Common myeloid progenitor, CD34-positive (primary cell): Measurements from ENCODE around the gene MEGF6.

Source experiments
- CTCF ChIA-PET: fragments of 350-600 bp; sonication (Branson Sonifier 250); formaldehyde crosslinking; loops from one replicate; lab custom pipeline; 2021; ENCODE audit warnings: antibody characterized with exemption; lab: Charles Lee
- POLR2A ChIA-PET: fragments of 350-600 bp; sonication (Branson Sonifier 250); formaldehyde crosslinking; loops from one replicate; lab custom pipeline; 2021; ENCODE audit warnings: antibody characterized with exemption; lab: Charles Lee
- DNase-seq, 3 donors: peaks; one replicate each; pipeline versions ENCODE4 v3.0.0 to v3.0.0-alpha.2; 2013
- H3K27ac ChIP-seq, 2 experiments: 1 replicate in 1 of 2; 2 replicates in 1 of 2; pipeline ENCODE4 v1.7.0; 2013; ENCODE audit warnings: inconsistent platforms in 2 of 2, low read length in 2 of 2, mild to moderate bottlenecking in 2 of 2, low read depth in 1 of 2, moderate library complexity in 1 of 2; ENCODE audit not compliant: severe bottlenecking in 2 of 2, insufficient read depth in 1 of 2, poor library complexity in 1 of 2
- H3K27me3 ChIP-seq, 5 experiments: replicated peaks in 2 of 5; 1 replicate in 3 of 5; 2 replicates in 2 of 5; pipeline versions ENCODE4 v1.6.1 to v1.7.0; 2013; ENCODE audit warnings: low read length in 4 of 5, mild to moderate bottlenecking in 2 of 5, moderate library complexity in 2 of 5, inconsistent platforms in 1 of 5; ENCODE audit not compliant: insufficient read depth in 5 of 5, control insufficient read depth in 4 of 5
- H3K36me3 ChIP-seq, 4 experiments: 1 replicate in 2 of 4; 2 replicates in 2 of 4; pipeline versions ENCODE4 v1.6.1 to v1.7.0; 2013; ENCODE audit warnings: low read length in 3 of 4, control low read depth in 1 of 4, mild to moderate bottlenecking in 1 of 4; ENCODE audit not compliant: control insufficient read depth in 4 of 4, insufficient read depth in 4 of 4
- H3K4me1 ChIP-seq, 4 experiments: 1 replicate in 3 of 4; 2 replicates in 1 of 4; pipeline versions ENCODE4 v1.6.1 to v1.7.1; 2013; ENCODE audit warnings: low read length in 3 of 4, mild to moderate bottlenecking in 3 of 4, control low read depth in 1 of 4, inconsistent platforms in 1 of 4, moderate library complexity in 1 of 4; ENCODE audit not compliant: control insufficient read depth in 4 of 4, insufficient read depth in 4 of 4; ENCODE audit errors: control extremely low read depth in 1 of 4
- H3K4me3 ChIP-seq, 7 experiments: 1 replicate in 4 of 7; 2 replicates in 3 of 7; pipeline versions ENCODE4 v1.5.1 to v1.7.0; 2013; ENCODE audit warnings: mild to moderate bottlenecking in 7 of 7, low read length in 6 of 7, moderate library complexity in 6 of 7, inconsistent platforms in 2 of 7, low read depth in 2 of 7, control low read depth in 1 of 7; ENCODE audit not compliant: insufficient read depth in 4 of 7, control insufficient read depth in 1 of 7; ENCODE audit errors: extremely low read depth in 1 of 7
- H3K9me3 ChIP-seq, 5 experiments: 1 replicate in 4 of 5; 2 replicates in 1 of 5; pipeline versions ENCODE4 v1.6.1 to v1.7.1; 2013; ENCODE audit warnings: low read length in 4 of 5, mild to moderate bottlenecking in 2 of 5, inconsistent platforms in 1 of 5, low read depth in 1 of 5, moderate library complexity in 1 of 5; ENCODE audit not compliant: control insufficient read depth in 4 of 5, insufficient read depth in 2 of 5; ENCODE audit errors: control extremely low read depth in 1 of 5
- WGBS: methylation state at CpG from one replicate; pipeline ENCODE4 v1.1.5; 2013; ENCODE audit not compliant: insufficient coverage; 5-methylcytosine and 5-hydroxymethylcytosine counted together

Gene MEGF6

GRCh38 chr1:3459940-3460671, 151.2 kb downstream of the MEGF6 start:
- H3K27me3 ChIP-seq: no peaks in the 10 kb centered on the region
- WGBS: 96% methylated on average over 22 of the region's 23 CpGs
- no peak overlapping the region for H3K4me3 ChIP-seq
- H3K36me3 ChIP-seq: no peaks in the 10 kb centered on the region
- peaks cover 0 to 21% (median 15%) of the 10 kb centered on the region in 4 experiments for H3K4me1 ChIP-seq
- no peak overlapping the region for H3K27ac ChIP-seq
- no peak for DNase-seq
- no peaks in the 10 kb centered on the region for H3K9me3 ChIP-seq
- CTCF ChIA-PET: interaction anchor here (1.6 kb wide), 1 partner anchor 12 kb away, joined by 4 read pairs; no protein-coding TSS in a partner anchor
- POLR2A ChIA-PET: no interaction called here

GRCh38 chr1:3459051-3459908, 152.0 kb downstream of the MEGF6 start:
- 98% methylated on average over 24 of the region's 24 CpGs for WGBS

GRCh38 chr1:3457910-3458883, 153.1 kb downstream of the MEGF6 start:
- Histone ChIP-seq H3K9me3 (no peaks in the 10 kb centered on the region), H3K4me1 (peaks cover 0 to 35% (median 24%) of the 10 kb centered on the region in 4 experiments), H3K27ac (no peak overlapping the region), H3K4me3 (no peak overlapping the region), H3K27me3 (peaks cover 0 to 9% (median 1%) of the 10 kb centered on the region in 5 experiments), H3K36me3 (no peaks in the 10 kb centered on the region)
- 45% methylated on average over 15 of the region's 18 CpGs for WGBS
- ChIA-PET CTCF (interaction anchor here (1.0 to 1.6 kb wide), 3 partner anchors 10 to 25 kb away, joined by 3 to 4 read pairs (median 4); no protein-coding TSS in a partner anchor), POLR2A (interaction anchor here (0.6 kb wide), 1 partner anchor 121 kb away, joined by 3 read pairs; no protein-coding TSS in a partner anchor)
- DNase-seq: peak in 2 of 3 donors; percentile 46 to 48

More at GRCh38 chr1:3459051-3459908, 152.0 kb downstream of the MEGF6 start:
- Histone ChIP-seq H3K9me3 (no peaks in the 10 kb centered on the region), H3K27ac (no peak overlapping the region), H3K4me3 (no peak overlapping the region), H3K27me3 (no peaks in the 10 kb centered on the region), H3K4me1 (peaks cover 0 to 25% (median 18%) of the 10 kb centered on the region in 4 experiments), H3K36me3 (no peaks in the 10 kb centered on the region)
- DNase-seq: no peak
- CTCF ChIA-PET: interaction anchor here (1.0 to 1.6 kb wide), 3 partner anchors 9 to 24 kb away, joined by 3 to 4 read pairs (median 4); no protein-coding TSS in a partner anchor
- POLR2A ChIA-PET: no interaction called here

GRCh38 chr1:3456964-3457909, 154.1 kb downstream of the MEGF6 start:
- 96% methylated on average over 25 of the region's 29 CpGs for WGBS
- DNase-seq: no peak
- peaks cover 0 to 10% (median 1%) of the 10 kb centered on the region in 5 experiments for H3K27me3 ChIP-seq
- H3K36me3 ChIP-seq: no peaks in the 10 kb centered on the region
- ChIA-PET CTCF (interaction anchor here (2.7 kb wide), 1 partner anchor 25 kb away, joined by 9 read pairs; no protein-coding TSS in a partner anchor), POLR2A (interaction anchor here (0.7 kb wide), 1 partner anchor 20 kb away, joined by 3 read pairs; no protein-coding TSS in a partner anchor)
- no peak overlapping the region for H3K4me3 ChIP-seq
- peaks cover 0 to 35% (median 24%) of the 10 kb centered on the region in 4 experiments for H3K4me1 ChIP-seq
- no peak overlapping the region for H3K27ac ChIP-seq
- H3K9me3 ChIP-seq: no peaks in the 10 kb centered on the region

- ChIA-PET POLR2A (interaction anchor here (0.7 kb wide), 1 partner anchor 21 kb away, joined by 3 read pairs; no protein-coding TSS in a partner anchor), CTCF (interaction anchor here (2.7 kb wide), 1 partner anchor 26 kb away, joined by 9 read pairs; no protein-coding TSS in a partner anchor)
- Histone ChIP-seq H3K9me3 (no peaks in the 10 kb centered on the region), H3K27ac (no peak overlapping the region), H3K27me3 (peaks cover 0 to 10% (median 1%) of the 10 kb centered on the region in 5 experiments), H3K36me3 (no peaks in the 10 kb centered on the region), H3K4me1 (peaks cover 0 to 35% (median 24%) of the 10 kb centered on the region in 4 experiments), H3K4me3 (no peak overlapping the region)
- WGBS: 94% methylated on average over 11 of the region's 12 CpGs
- DNase-seq: no peak
Measured at GRCh38 chr1:3456449-3456963, 154.8 kb downstream of the MEGF6 start.
